GM18907 (cell line): Measurements from ENCODE around the gene ITSN1.
"Not testable (repeated sequence)": the region's sequence is repeated elsewhere in the genome, so short reads cannot be mapped to it uniquely, and the experiment has no call there.

Source experiments
- ATAC-seq: cut with Tn5 transposase; IDR thresholded peaks from one replicate; pipeline ENCODE4 v1.9.1; 2021; ENCODE audit warnings: mild to moderate bottlenecking, moderate library complexity; ENCODE audit not compliant: unreplicated experiment

The ITSN1 gene

GRCh38 chr21:33650929-33651509 is 8.7 kb downstream of the ITSN1 start:
- ATAC-seq: no peak

- no peak for ATAC-seq
Observed at GRCh38 chr21:33651965-33652680, 9.8 kb downstream of the ITSN1 start.

GRCh38 chr21:33654412-33654811 is 12.1 kb downstream of the ITSN1 start:
- no peak for ATAC-seq

DNA sequence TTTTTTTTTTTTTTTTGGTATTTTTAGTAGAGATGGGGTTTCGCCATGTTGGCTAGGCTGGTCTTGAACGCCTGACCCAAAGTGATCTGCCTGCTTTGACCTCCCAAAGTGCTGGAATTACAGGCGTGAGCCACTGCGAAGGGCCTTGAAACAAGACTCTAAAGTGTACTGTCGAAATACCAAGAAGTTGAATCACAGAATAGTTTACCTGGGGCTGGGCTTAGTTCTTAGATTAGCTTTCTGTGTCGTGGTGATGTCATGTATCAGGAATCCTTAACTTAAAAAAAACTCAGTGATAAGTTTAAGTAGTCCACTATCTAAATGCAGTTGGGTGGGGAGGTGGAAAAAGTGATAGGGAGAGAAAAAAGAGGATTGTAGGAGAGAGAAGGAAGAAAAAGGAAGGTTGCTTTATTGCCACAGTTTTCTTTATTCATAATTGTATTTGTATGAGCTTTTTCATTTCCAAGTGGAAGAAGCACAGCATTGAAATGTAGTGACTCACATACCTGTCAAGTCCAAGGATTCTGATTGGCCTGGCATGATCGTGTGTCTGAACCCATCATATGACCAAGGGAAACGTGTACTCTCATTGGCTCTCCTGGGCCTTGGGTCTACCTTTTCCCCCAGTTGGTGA is 13.4 kb downstream of the ITSN1 start:
- no peak for ATAC-seq

GRCh38 chr21:33657124-33657820 is 15.0 kb downstream of the ITSN1 start:
- no peak for ATAC-seq

DNA sequence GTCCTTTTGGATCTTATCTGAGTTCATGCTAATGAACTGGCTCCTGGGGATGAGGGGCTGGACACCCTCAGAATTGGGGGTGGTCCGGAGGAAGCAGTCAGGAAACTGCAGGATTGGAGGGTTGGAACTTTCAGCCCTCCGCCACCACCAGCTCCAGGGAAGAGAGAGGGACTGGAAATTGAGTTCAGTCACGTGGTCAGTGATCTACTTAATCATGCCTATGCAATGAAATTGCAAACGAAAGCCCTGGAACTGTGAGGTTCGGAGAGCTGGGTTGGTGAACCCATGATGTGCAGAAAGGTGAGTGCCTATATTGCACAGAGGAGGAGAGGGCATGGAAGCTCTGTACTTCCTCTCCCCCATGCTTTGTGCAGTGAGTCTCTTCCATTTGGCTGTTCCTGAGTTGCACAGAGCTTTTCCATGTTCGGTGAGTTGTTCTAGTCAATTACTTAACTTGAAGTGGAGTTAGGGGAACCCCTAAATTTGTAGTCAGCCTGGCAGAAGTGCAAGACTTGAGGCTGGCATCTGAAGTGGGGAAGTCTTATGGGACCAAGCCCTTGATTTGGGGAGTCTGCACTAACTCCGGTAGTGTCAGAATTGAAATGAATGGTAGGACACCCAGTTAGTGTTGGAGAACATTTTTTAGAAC is 16.7 kb downstream of the ITSN1 start:
- no peak for ATAC-seq

- no peak for ATAC-seq
Observed at GRCh38 chr21:33659568-33659949, 17.3 kb downstream of the ITSN1 start.

- no peak for ATAC-seq
Observed at GRCh38 chr21:33660406-33660805, 18.1 kb downstream of the ITSN1 start.

DNA sequence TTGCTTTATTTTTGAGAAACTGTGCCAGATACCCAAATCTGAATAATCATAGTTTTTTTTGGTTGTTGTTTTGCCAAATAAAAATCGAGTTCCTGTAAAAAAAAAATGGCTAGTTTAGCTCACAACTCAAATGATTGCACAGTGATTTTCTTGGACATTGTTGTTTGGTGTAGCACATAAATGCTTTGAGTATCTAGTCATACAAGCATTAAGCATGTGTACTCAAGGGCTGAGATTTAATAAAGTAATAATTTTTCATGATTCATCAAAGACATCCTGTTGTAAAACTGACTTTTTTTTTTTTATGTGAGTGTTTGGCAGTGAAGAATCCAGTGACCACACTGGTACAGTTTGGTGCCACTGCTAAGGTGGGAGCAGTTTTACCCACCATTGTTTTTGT is 18.8 kb downstream of the ITSN1 start:
- no peak for ATAC-seq

GRCh38 chr21:33662046-33662445 is 19.7 kb downstream of the ITSN1 start:
- ATAC-seq: no peak

DNA sequence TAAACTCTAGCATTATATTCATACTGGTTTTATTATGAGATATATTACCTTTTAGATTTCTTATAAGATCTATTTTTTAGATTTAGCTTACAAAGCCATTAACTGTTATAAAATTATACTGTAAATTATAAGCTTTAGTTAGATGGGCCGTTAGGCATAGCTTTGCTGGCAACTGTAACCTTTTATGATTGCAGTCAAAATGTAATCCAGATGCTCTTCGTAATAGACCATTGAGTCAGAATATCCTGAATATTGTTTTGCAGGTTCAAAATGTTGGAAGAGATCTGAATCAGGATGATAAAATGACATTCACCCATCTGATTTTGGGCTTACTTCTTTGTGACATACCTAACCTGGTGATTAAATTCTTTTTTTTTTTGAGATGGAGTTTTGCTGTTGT is 20.9 kb downstream of the ITSN1 start:
- no peak for ATAC-seq

- ATAC-seq: no peak
Observed at GRCh38 chr21:33664135-33664534, 21.8 kb downstream of the ITSN1 start.

DNA sequence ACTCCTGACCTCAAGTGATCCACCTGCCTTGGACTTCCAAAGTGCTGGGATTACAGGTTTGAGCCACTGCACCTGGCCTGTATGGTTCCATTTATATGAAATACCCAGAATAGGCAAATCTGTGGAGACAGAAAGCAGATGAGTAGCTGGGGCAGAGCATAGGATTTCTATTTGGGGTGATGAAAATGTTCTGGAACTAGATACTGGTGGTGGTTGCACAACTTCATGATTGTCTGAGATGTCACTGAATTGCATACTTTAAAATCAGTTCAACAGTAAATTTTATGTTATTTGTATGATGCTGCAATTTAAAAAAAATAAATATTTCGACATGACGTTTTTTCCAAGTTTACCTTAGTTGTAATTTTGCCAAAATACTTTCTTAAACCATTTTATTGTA is 23.9 kb downstream of the ITSN1 start:
- ATAC-seq: no peak

DNA sequence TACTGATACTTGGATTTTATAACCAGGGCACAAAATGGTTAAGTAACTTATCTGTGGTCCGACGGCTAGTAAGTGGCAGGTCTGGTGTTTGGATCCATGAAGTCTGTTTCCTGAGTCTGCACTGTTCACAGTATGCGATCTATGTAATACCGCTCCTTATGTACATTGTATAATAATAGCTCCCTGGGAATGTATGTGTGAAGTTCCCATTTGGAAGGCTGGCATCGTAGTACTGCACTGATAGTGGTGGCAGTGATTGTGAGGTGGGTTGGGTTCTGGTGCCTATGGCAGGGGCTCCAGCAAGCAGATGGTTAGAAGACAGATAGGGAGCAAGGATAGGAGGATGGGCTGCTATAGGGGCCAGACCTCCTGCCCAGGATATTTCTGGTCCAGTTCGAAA is 25.3 kb downstream of the ITSN1 start:
- ATAC-seq: no peak

DNA sequence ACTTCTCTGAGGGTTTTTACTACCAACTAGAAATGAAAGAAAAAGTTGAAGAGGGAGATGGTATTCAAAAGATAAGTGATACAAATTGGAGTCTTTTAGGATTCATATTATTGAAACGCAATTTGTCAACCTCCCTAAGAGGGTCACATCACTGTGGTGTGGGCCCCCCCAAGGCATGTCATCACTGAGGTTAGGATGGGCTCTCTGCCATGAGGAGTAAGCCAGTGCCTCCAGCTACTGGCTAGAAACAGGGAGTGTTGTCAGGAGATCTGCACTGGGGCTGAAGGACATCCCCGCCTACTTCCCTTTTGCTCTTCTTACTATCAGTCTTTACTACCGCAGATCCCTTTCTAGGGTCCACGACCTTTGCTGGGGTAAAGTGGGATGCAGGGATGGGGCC is 25.9 kb downstream of the ITSN1 start:
- no peak for ATAC-seq

GRCh38 chr21:33668620-33669019 is 26.3 kb downstream of the ITSN1 start:
- no peak for ATAC-seq

GRCh38 chr21:33670076-33670978 is 28.0 kb downstream of the ITSN1 start:
- ATAC-seq: no peak

- no peak for ATAC-seq
Observed at GRCh38 chr21:33673473-33673872, 31.2 kb downstream of the ITSN1 start.

- ATAC-seq: no peak
Observed at GRCh38 chr21:33674226-33674625, 31.9 kb downstream of the ITSN1 start.

- ATAC-seq: not testable (repeated sequence)
Observed at GRCh38 chr21:33676666-33677065, 34.4 kb downstream of the ITSN1 start.
